Upper lobe of left lung (tissue), 6 donors: ENCODE measurements around the gene C5orf47. TPM values are rescaled to one million over a fixed set of nuclear protein-coding genes. Genes with fewer than 3 reads are reported as not detected.

Experiments
- ATAC-seq, 2 donors: fragments of 200-7000 bp; cut with Tn5 transposase; one replicate each; pipeline ENCODE4 v1.9.1; 2022; ENCODE audit warnings: mild to moderate bottlenecking in 2 of 2, moderate library complexity in 2 of 2; ENCODE audit not compliant: low FRiP score in 2 of 2
- DNase-seq, 2 donors: peaks; one replicate each; pipeline ENCODE4 v3.0.0-alpha.2; 2019 to 2020
- H3K27ac ChIP-seq, 4 donors: fragments of 200-600 bp; sonication (generic); one replicate each; pipeline ENCODE4 v1.5.1; 2016 to 2019
- H3K27me3 ChIP-seq, 4 donors: fragments of 200-600 bp; sonication (generic); one replicate each; pipeline ENCODE4 v1.5.1; 2017 to 2019
- H3K36me3 ChIP-seq, 4 donors: fragments of 200-600 bp; sonication (generic); one replicate each; pipeline ENCODE4 v1.5.1; 2016 to 2019
- H3K4me1 ChIP-seq, 4 donors: fragments of 200-600 bp; sonication (generic); one replicate each; pipeline ENCODE4 v1.5.1; 2018 to 2019
- H3K4me3 ChIP-seq, 4 donors: fragments of 200-600 bp; sonication (generic); one replicate each; pipeline ENCODE4 v1.5.1; 2017 to 2019; ENCODE audit warnings: mild to moderate bottlenecking in 2 of 4, moderate library complexity in 1 of 4
- H3K9me3 ChIP-seq, 4 donors: fragments of 200-600 bp; sonication (generic); one replicate each; pipeline ENCODE4 v1.5.1; 2018 to 2019
- EP300 ChIP-seq, 4 donors: sonication (generic); formaldehyde crosslinking; IDR thresholded peaks; one replicate each; pipeline ENCODE4 v1.5.1; 2017; ENCODE audit warnings: antibody characterized with exemption in 4 of 4, control low read depth in 2 of 4
- POLR2A ChIP-seq, 4 donors: fragments of 450-650 bp; IDR thresholded peaks; one replicate each; pipeline ENCODE4 v1.5.1; 2016 to 2017; ENCODE audit warnings: antibody characterized with exemption in 4 of 4, mild to moderate bottlenecking in 2 of 4
- POLR2AphosphoS5 ChIP-seq, 2 donors: sonication (generic); formaldehyde crosslinking; IDR thresholded peaks; one replicate each; pipeline ENCODE4 v1.5.1; 2017; ENCODE audit warnings: antibody characterized with exemption in 2 of 2
- WGBS, 2 donors: methylation state at CpG; one replicate each; pipeline ENCODE4 v1.1.5; 2017 to 2018; 5-methylcytosine and 5-hydroxymethylcytosine counted together
- total RNA-seq, 6 donors: library from RNA; depleted of rRNA in 4 of 6; stranded (reverse); fragments of >200 nt in 4 of 6; gene quantifications; one replicate each; pipeline versions ENCODE4 v1.1.0 to v1.2.1, GENCODE V29; 2016 to 2021
- TF ChIP-seq, protein P1 (sequence below), 6 experiments: fragments of 450-650 bp in 4 of 6; fragments of 200-600 bp in 2 of 6; sonication (generic) in 2 of 6; IDR thresholded peaks; one replicate each; pipeline ENCODE4 v1.5.1; 2016 to 2019; ENCODE audit warnings: antibody characterized with exemption in 6 of 6
- donor health status: DM: no; HTN: no; CAD: no; lungs with moderate emphysema.
- donor health status: DM: no; HTN: yes; CAD: no; lungs with severe emphysema.

The C5orf47 gene
- total RNA-seq, 6 donors from 2014 or later, result not detected

DNA sequence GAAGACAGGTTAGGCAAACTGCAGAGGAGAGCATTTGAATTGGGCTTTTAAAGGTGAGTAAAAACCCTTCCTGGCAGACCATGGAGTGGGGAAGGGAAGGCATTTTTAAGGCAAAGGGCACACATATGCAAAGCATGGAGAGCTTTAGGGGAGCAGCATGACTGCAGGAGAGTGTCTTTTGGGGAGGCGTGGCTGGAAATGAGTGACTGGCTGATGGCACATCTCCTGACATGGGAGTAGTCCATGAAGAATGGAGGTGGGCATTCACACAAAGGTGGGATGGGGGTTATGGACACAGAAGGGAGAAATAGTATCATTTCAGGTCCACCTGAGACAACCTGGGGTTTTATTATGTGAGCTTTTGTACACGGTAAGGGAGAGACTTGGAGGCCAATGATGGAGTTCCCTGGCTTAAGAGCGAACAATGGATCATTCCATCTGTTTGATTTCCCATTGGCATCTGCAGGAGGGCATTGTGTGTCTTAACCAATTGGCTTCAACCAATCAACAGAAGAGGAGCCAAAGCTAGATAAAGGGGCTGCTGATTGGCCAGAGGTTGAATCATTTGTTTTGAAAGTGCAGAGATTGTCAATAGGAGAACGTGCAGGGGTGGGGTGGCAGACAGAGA is 58.6 kb downstream of the C5orf47 start:
- Histone ChIP-seq H3K4me3 (no peak overlapping the region), H3K27me3 (no peaks in the 10 kb centered on the region), H3K4me1 (no peaks in the 10 kb centered on the region), H3K27ac (no peak overlapping the region), H3K9me3 (no peaks in the 10 kb centered on the region), H3K36me3 (no peaks in the 10 kb centered on the region)
- ATAC-seq (no peak), DNase-seq (no peak)
- 76 to 79% methylated on average over 4 of the region's 4 CpGs for WGBS, 2 donors
- TF ChIP-seq, protein P1, sequence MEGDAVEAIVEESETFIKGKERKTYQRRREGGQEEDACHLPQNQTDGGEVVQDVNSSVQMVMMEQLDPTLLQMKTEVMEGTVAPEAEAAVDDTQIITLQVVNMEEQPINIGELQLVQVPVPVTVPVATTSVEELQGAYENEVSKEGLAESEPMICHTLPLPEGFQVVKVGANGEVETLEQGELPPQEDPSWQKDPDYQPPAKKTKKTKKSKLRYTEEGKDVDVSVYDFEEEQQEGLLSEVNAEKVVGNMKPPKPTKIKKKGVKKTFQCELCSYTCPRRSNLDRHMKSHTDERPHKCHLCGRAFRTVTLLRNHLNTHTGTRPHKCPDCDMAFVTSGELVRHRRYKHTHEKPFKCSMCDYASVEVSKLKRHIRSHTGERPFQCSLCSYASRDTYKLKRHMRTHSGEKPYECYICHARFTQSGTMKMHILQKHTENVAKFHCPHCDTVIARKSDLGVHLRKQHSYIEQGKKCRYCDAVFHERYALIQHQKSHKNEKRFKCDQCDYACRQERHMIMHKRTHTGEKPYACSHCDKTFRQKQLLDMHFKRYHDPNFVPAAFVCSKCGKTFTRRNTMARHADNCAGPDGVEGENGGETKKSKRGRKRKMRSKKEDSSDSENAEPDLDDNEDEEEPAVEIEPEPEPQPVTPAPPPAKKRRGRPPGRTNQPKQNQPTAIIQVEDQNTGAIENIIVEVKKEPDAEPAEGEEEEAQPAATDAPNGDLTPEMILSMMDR (IDR thresholded peaks at IDR 0.05), result no peak
- TF ChIP-seq EP300 (IDR thresholded peaks at IDR 0.05) (no peak), POLR2A (IDR thresholded peaks at IDR 0.05) (no peak), POLR2AphosphoS5 (IDR thresholded peaks at IDR 0.05) (no peak)

DNA sequence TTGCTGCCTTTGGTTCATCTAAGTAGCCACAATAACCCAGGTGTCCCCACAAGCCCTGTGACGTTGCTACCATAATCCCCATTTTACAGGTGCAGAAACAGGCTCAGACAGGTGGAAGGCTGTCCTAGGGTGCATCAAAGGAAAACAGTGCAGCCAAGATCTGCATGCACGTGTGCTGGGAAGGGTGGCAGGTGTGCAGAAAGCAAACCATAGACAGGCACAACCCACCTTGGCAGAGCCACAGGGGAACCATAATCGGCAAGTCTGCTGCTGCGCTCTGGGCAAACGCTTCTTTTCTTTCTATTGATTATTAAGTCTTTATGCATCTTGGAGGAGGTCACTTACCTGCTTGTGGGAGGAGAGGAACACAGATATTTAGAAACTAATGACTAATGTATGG is 63.7 kb downstream of the C5orf47 start:
- H3K36me3 ChIP-seq, result no peaks in the 10 kb centered on the region
- H3K4me1 ChIP-seq, result no peaks in the 10 kb centered on the region
- H3K27me3 ChIP-seq, result no peaks in the 10 kb centered on the region
- H3K4me3 ChIP-seq, result no peak overlapping the region
- DNase-seq (no peak), ATAC-seq (no peak)
- WGBS, 2 donors, result 74 to 85% methylated on average over 5 of the region's 5 CpGs
- TF ChIP-seq POLR2A (IDR thresholded peaks at IDR 0.05) (no peak), POLR2AphosphoS5 (IDR thresholded peaks at IDR 0.05) (no peak), EP300 (IDR thresholded peaks at IDR 0.05) (no peak)
- TF ChIP-seq, protein P1 (IDR thresholded peaks at IDR 0.05), result no peak
- H3K27ac ChIP-seq, result no peak overlapping the region
- no peaks in the 10 kb centered on the region for H3K9me3 ChIP-seq

DNA sequence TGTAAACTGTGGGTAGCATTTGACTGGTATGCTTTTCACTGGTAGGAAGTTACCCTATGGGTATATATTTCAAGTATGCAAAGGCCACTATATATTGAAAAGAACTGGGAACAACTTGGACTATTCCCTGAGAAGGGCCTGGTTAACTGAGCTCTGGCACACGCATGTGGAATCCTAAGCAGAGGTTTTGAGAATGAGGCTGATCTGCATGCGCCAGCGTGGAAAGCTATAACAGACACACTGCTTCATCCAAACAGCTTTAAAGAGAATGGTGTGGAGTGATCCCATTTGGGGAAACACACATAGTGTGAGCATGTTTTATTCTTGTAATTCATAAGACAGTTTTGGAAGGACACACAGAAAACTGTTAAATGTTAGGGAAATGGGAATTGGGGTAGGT is 64.9 kb downstream of the C5orf47 start:
- Histone ChIP-seq H3K27me3 (no peaks in the 10 kb centered on the region), H3K4me3 (no peak overlapping the region), H3K4me1 (no peaks in the 10 kb centered on the region), H3K9me3 (no peaks in the 10 kb centered on the region), H3K36me3 (no peaks in the 10 kb centered on the region), H3K27ac (no peak overlapping the region)
- WGBS, 2 donors, result 88 to 95% methylated on average over 3 of the region's 3 CpGs
- DNase-seq, result no peak
- no peak for ATAC-seq
- no peak for TF ChIP-seq EP300 (IDR thresholded peaks at IDR 0.05)
- TF ChIP-seq, protein P1 (IDR thresholded peaks at IDR 0.05), result no peak
- TF ChIP-seq POLR2A (IDR thresholded peaks at IDR 0.05), result no peak
- no peak for TF ChIP-seq POLR2AphosphoS5 (IDR thresholded peaks at IDR 0.05)

Other genes with a start within 250 kb of the C5orf47 start
- 10 to 100 TPM; 52.6 to 96.4 (median 62.0) TPM for gene CPEB4, start 100.8 kb upstream of the C5orf47 start, total RNA-seq
- 1 to 10 TPM in 1 of 6 donors, under 1 TPM in 3, not detected in 2; 0.09 to 2.3 (median 0.13) TPM for gene NSG2, start 56.5 kb downstream of the C5orf47 start, total RNA-seq